SK-N-MC (cell line): ENCODE data around the gene TSPAN32.
"Not testable (repeated sequence)": the region's sequence is repeated elsewhere in the genome, so short reads cannot be mapped to it uniquely, and the experiment has no call there.

Experiments used
- DNase-seq: peaks from one replicate; pipeline ENCODE4 v3.0.0-alpha.2; 2011; ENCODE audit warnings: low read depth, low spot score
- H3K27ac ChIP-seq: fragments of 200-600 bp; sonication (generic); 2 replicates; pipeline ENCODE4 v1.5.1; 2016; ENCODE audit warnings: mixed run types
- H3K36me3 ChIP-seq: fragments of 200-600 bp; sonication (generic); 2 replicates; pipeline ENCODE4 v1.6.1; 2017; ENCODE audit warnings: antibody characterized with exemption, low read length, mixed read lengths; ENCODE audit not compliant: insufficient read depth
- H3K4me3 ChIP-seq: fragments of 200-600 bp; sonication (generic); 2 replicates; pipeline ENCODE4 v1.5.1; 2016
- H3K9ac ChIP-seq: fragments of 200-600 bp; sonication (generic); 2 replicates; pipeline ENCODE4 v1.8.0; 2017; ENCODE audit warnings: mixed run types, mixed read lengths; ENCODE audit not compliant: insufficient read length
- H3K9me3 ChIP-seq: fragments of 200-600 bp; sonication (generic); 2 replicates; pipeline ENCODE4 v1.6.1; 2017; ENCODE audit warnings: low read depth, mild to moderate bottlenecking, antibody characterized with exemption, low read length, moderate library complexity, mixed read lengths
- EZH2 ChIP-seq: fragments of 200-600 bp; sonication (generic); IDR thresholded peaks from one replicate; pipeline ENCODE4 v1.6.1; 2017; ENCODE audit warnings: antibody characterized with exemption
- FOXP2 ChIP-seq: optimal IDR thresholded peaks from 2 replicates; pipeline ENCODE3; 2011; ENCODE audit warnings: mild to moderate bottlenecking, moderate library complexity; ENCODE audit not compliant: insufficient read depth; ENCODE audit errors: extremely low read length, control extremely low read depth
- POLR2AphosphoS5 ChIP-seq: IDR thresholded peaks from 2 replicates; pipeline ENCODE4 v1.6.1; 2012; ENCODE audit warnings: mild to moderate bottlenecking, low read depth, low read length, borderline replicate concordance

Gene TSPAN32

DNA sequence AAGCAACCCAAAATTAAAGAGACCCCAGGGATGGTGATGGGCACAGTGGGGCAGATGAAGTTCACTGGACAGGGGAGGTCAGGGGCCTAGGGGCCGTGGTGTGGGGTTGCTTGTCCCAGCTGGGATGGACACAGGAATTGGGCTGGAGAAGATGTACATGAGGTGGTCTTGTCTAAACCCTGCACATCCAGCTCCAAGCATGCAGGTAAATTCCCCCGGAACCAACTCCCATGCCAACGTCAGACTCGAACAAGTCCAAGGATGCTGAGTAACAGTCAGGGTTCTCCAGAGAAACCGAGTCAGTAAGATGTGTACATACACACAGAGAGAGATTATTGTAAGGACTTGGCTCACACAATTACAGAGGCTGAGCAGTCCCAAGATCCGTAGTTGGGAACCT, 28.9 kb downstream of the TSPAN32 start:
- no peaks in the 10 kb centered on the region for H3K9me3 ChIP-seq
- no peak for DNase-seq
- TF ChIP-seq FOXP2 (no peak), EZH2 (no peak), POLR2AphosphoS5 (no peak)
- no peak overlapping the region for H3K4me3 ChIP-seq
- H3K9ac ChIP-seq: no peak overlapping the region
- H3K36me3 ChIP-seq: no peaks in the 10 kb centered on the region
- H3K27ac ChIP-seq: no peak overlapping the region

DNA sequence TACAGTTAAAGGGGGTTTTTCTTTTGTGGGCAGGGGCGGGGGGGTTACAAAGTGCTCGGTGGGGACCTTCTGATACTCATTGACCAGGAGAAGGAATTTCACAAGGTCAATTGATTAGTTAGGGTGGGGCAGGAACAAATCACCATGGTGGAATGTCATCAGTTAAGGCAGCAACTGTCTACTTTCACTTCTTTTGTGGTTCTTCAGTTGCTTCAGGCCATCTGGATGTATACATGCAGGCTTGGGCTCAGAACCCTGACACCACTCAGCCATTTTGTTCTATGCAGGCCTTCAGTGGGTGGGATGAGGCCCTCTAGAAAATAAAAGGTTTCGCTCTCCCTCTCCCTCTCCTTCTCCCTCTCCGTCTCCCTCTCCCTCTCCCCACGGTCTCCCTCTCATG, 29.6 kb downstream of the TSPAN32 start:
- H3K4me3 ChIP-seq: no peak overlapping the region
- no peak for DNase-seq
- no peak overlapping the region for H3K9ac ChIP-seq
- no peak overlapping the region for H3K27ac ChIP-seq
- TF ChIP-seq FOXP2 (no peak), POLR2AphosphoS5 (no peak), EZH2 (no peak)
- H3K36me3 ChIP-seq: no peaks in the 10 kb centered on the region
- H3K9me3 ChIP-seq: no peaks in the 10 kb centered on the region

DNA sequence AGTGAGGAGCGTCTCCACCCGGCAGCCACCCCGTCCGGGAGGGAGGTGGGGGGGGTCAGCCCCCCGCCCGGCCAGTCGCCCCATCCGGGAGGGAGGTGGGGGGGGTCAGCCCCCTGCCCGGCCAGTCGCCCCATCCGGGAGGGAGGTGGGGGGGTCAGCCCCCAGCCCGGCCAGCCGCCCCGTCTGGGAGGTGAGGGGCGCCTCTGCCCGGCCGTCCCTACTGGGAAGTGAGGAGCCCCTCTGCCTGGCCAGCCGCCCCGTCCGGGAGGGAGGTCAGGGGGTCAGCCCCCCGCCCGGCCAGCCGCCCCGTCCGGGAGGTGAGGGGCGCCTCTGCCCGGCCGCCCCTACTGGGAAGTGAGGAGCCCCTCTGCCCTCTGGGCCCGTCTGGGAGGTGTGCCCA, 30.8 kb downstream of the TSPAN32 start:
- H3K4me3 ChIP-seq, H3K9me3 ChIP-seq, H3K9ac ChIP-seq, H3K36me3 ChIP-seq, DNase-seq, H3K27ac ChIP-seq: not testable (repeated sequence)

GRCh38 chr11:2333486-2334205, 31.8 kb downstream of the TSPAN32 start:
- H3K9me3 ChIP-seq, H3K4me3 ChIP-seq, H3K9ac ChIP-seq, DNase-seq, H3K27ac ChIP-seq, H3K36me3 ChIP-seq: not testable (repeated sequence)

DNA sequence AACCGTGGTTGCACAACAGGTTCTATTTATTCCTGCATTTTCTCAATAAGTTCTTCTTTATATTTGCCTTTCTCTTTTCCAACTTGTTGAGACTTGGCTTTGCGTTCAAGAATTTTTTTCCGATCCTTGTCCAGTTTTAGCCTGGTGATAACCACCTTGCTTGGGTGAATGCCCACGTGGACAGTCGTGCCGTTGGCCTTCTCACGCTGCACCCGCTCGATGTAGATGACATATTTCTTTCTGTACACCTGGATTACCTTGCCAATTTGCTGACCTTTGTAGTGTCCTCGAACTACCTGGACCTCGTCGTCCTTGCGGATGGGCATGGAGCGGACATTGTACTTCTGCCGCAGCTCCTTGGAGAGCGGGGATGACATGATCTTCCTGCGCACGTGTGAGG, 33.5 kb downstream of the TSPAN32 start:
- H3K9me3 ChIP-seq, H3K27ac ChIP-seq, H3K4me3 ChIP-seq, H3K9ac ChIP-seq, DNase-seq, H3K36me3 ChIP-seq: not testable (repeated sequence)

DNA sequence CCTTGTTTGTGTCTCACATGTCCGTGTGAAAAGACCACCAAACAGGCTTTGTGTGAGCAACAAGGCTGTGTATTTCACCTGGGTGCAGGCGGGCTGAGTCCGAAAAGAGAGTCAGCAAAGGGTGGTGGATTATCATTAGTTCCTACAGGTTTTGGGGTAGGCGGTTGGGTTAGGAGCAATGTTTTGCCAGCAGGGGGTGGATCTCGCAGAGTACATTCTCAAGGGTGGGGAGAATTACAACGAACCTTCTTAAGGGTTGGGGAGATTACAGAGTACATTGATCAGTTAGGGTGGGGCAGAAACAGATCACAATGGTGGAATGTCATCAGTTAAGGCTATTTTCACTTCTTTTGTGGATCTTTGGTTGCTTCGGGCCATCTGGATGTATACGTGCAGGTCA, 36.9 kb downstream of the TSPAN32 start:
- H3K36me3 ChIP-seq, H3K27ac ChIP-seq, H3K4me3 ChIP-seq, H3K9me3 ChIP-seq, DNase-seq, H3K9ac ChIP-seq: not testable (repeated sequence)

DNA sequence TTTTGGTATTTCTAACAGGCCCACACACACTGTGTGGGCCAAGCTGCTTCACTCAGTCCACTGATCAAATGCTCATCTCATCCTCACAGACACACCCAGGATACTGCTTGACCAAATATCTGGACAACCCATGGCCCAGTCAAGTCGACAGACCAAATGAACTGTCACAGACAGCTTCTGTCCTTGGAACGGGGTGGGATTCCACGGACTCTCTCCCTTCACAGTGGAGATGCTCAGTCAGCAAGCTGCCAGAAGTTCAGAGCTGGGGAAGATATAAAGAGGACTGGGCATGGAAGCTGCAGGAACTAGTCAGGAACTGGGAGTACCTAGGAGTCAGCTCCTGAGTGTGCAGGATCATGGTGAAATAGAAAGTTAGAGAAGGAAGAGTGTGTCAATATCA, 40.7 kb downstream of the TSPAN32 start:
- TF ChIP-seq EZH2: no peak
- no peak for TF ChIP-seq POLR2AphosphoS5
- TF ChIP-seq FOXP2: no peak
- H3K27ac ChIP-seq: no peak overlapping the region
- no peaks in the 10 kb centered on the region for H3K36me3 ChIP-seq
- no peak overlapping the region for H3K4me3 ChIP-seq
- no peak overlapping the region for H3K9ac ChIP-seq
- no peak for DNase-seq
- no peaks in the 10 kb centered on the region for H3K9me3 ChIP-seq

- Histone ChIP-seq H3K9ac (no peak overlapping the region), H3K4me3 (no peak overlapping the region), H3K9me3 (no peaks in the 10 kb centered on the region), H3K36me3 (no peaks in the 10 kb centered on the region), H3K27ac (no peak overlapping the region)
- no peak for TF ChIP-seq POLR2AphosphoS5
- TF ChIP-seq FOXP2: no peak
- no peak for TF ChIP-seq EZH2
- no peak for DNase-seq
Measured at GRCh38 chr11:2342981-2343380, 41.2 kb downstream of the TSPAN32 start.

DNA sequence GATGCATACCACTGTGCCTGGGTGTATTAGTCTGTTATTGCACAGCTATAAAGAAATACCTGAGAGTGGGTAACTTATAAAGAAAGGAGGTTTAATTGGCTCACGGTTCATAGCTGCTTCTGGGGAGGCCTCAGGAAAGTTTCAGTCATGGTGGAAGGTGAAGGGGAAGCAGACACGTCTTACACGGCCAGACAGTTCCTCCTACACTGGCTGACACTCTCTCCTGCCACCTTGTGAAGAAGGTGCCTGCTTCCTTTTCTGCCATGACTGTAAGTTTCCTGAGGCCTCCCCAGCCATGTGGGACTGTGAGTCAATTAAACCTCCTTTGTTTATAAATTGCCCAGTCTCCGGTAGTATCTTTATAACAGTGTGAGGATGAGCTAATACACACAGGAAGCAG, 41.7 kb downstream of the TSPAN32 start:
- no peaks in the 10 kb centered on the region for H3K36me3 ChIP-seq
- no peak for DNase-seq
- TF ChIP-seq POLR2AphosphoS5: no peak
- no peak for TF ChIP-seq FOXP2
- no peak for TF ChIP-seq EZH2
- H3K4me3 ChIP-seq: no peak overlapping the region
- H3K9ac ChIP-seq: no peak overlapping the region
- no peak overlapping the region for H3K27ac ChIP-seq
- no peaks in the 10 kb centered on the region for H3K9me3 ChIP-seq

GRCh38 chr11:2345050-2345449, 43.2 kb downstream of the TSPAN32 start:
- no peak overlapping the region for H3K27ac ChIP-seq
- H3K9ac ChIP-seq: no peak overlapping the region
- TF ChIP-seq EZH2 (no peak), POLR2AphosphoS5 (no peak)
- H3K9me3 ChIP-seq: no peaks in the 10 kb centered on the region
- H3K4me3 ChIP-seq: no peak overlapping the region
- H3K36me3 ChIP-seq: no peaks in the 10 kb centered on the region
- no peak for DNase-seq
